GM12891 (cell line): ENCODE data around the gene GAS2.

Experiments
- POLR2A ChIP-seq: IDR thresholded peaks from 2 replicates; pipeline ENCODE4 v1.6.1; 2011; ENCODE audit warnings: low read depth, low read length, control low read depth
- POLR2AphosphoS5 ChIP-seq: IDR thresholded peaks from 2 replicates; pipeline ENCODE4 v1.6.1; 2011; ENCODE audit warnings: low read depth, low read length, control low read depth
- SPI1 ChIP-seq: IDR thresholded peaks from 2 replicates; pipeline ENCODE4 v1.6.1; 2011; ENCODE audit warnings: low read depth, low read length, control low read depth
- TAF1 ChIP-seq: IDR thresholded peaks from 2 replicates; pipeline ENCODE4 v1.6.1; 2011; ENCODE audit warnings: low read depth, low read length, control low read depth

- TF ChIP-seq POLR2A: peak; percentile 78
- peak; percentile 86 for TF ChIP-seq POLR2AphosphoS5
- TF ChIP-seq TAF1: peak; percentile 60; the same call in 1 of the 2 replicates
- TF ChIP-seq SPI1: peak; percentile 65
These were observed 40.7 kb upstream of the GAS2 start, which contains the start of gene FANCF for GRCh38 chr11:22625448-22626287.
